Effector memory CD8-positive, alpha-beta T cell (primary cell): ENCODE data around the gene APLNR.

Experiments used
- ATAC-seq: fragments of 150-1000 bp; cut with Tn5 transposase; replicated peaks from 2 replicates; pipeline ENCODE4 v1.10.0; 2021; ENCODE audit warnings: mild to moderate bottlenecking, moderate library complexity
- DNase-seq, 3 experiments: peaks; one replicate each; pipeline ENCODE4 v3.0.0; 2021
- H3K27ac Mint-ChIP-seq, 2 donors: one replicate each; pipeline ENCODE4 v1.8.0; 2022; ENCODE audit warnings: mild to moderate bottlenecking in 2 of 2, mixed read lengths in 2 of 2, moderate library complexity in 2 of 2
- H3K27me3 Mint-ChIP-seq, 2 donors: one replicate each; pipeline ENCODE4 v1.8.0; 2022; ENCODE audit warnings: mixed read lengths in 2 of 2
- H3K36me3 Mint-ChIP-seq: one replicate; pipeline ENCODE4 v1.8.0; 2022; ENCODE audit warnings: mild to moderate bottlenecking, moderate library complexity, mixed read lengths; ENCODE audit not compliant: insufficient read depth
- H3K4me1 Mint-ChIP-seq, 2 donors: one replicate each; pipeline ENCODE4 v1.8.0; 2022; ENCODE audit warnings: low read depth in 2 of 2, mixed read lengths in 2 of 2
- H3K4me3 Mint-ChIP-seq, 2 donors: one replicate each; pipeline ENCODE4 v1.8.0; 2022; ENCODE audit warnings: mild to moderate bottlenecking in 2 of 2, mixed read lengths in 2 of 2, moderate library complexity in 2 of 2
- H3K9me3 Mint-ChIP-seq, 2 donors: one replicate each; pipeline ENCODE4 v1.8.0; 2022; ENCODE audit warnings: mixed read lengths in 2 of 2

The APLNR gene

GRCh38 chr11:57266157-57266556 lies 29.1 kb upstream of the APLNR start:
- ATAC-seq: no peak
- Mint-ChIP-seq H3K27me3 (peaks cover 22 to 59% of the 10 kb centered on the region in 2 donors), H3K27ac (no peak overlapping the region), H3K36me3 (no peaks in the 10 kb centered on the region), H3K4me3 (no peak overlapping the region), H3K4me1 (peaks cover 0 to 2% of the 10 kb centered on the region in 2 donors), H3K9me3 (no peaks in the 10 kb centered on the region)
- DNase-seq: no peak

DNA sequence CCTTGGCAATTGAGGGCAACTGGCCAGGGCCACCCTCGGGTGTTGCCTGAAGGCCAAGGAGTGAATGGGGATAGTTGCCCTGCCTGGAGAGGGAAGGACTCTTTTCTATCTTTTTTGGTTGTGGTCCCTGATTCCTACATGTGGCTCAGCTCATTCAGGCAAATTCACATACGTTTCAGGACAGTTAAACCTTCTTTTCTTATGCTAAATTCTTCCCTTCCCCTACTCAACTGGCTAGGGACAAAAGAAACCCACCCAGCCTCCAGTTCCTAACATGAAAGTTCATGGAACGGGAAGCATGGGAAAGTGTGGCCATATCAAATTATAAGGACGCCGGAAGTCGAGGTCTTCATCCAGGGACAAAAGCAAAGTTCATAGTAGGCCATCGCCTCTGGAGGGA lies 26.3 kb upstream of the APLNR start:
- H3K4me1 Mint-ChIP-seq: peaks cover 0 to 2% of the 10 kb centered on the region in 2 donors
- no peak for DNase-seq
- no peaks in the 10 kb centered on the region for H3K36me3 Mint-ChIP-seq
- no peak overlapping the region for H3K27ac Mint-ChIP-seq
- H3K27me3 Mint-ChIP-seq: peaks cover 22 to 51% of the 10 kb centered on the region in 2 donors
- no peak overlapping the region for H3K4me3 Mint-ChIP-seq
- ATAC-seq: no peak
- no peaks in the 10 kb centered on the region for H3K9me3 Mint-ChIP-seq

GRCh38 chr11:57262157-57262556 lies 25.1 kb upstream of the APLNR start:
- no peaks in the 10 kb centered on the region for H3K36me3 Mint-ChIP-seq
- ATAC-seq (no peak), DNase-seq (no peak)
- no peak overlapping the region for H3K4me3 Mint-ChIP-seq
- H3K9me3 Mint-ChIP-seq: no peaks in the 10 kb centered on the region
- H3K27ac Mint-ChIP-seq: no peak overlapping the region
- H3K4me1 Mint-ChIP-seq: peaks cover 0 to 2% of the 10 kb centered on the region in 2 donors
- H3K27me3 Mint-ChIP-seq: peaks cover 22 to 42% of the 10 kb centered on the region in 2 donors

- Mint-ChIP-seq H3K27ac (no peak overlapping the region), H3K27me3 (peaks cover 22 to 46% of the 10 kb centered on the region in 2 donors), H3K36me3 (no peaks in the 10 kb centered on the region), H3K9me3 (no peaks in the 10 kb centered on the region), H3K4me1 (peaks cover 0 to 2% of the 10 kb centered on the region in 2 donors), H3K4me3 (no peak overlapping the region)
- DNase-seq (no peak), ATAC-seq (no peak)
Observed at GRCh38 chr11:57260937-57261783, 24.1 kb upstream of the APLNR start.

- H3K27ac Mint-ChIP-seq: no peak overlapping the region
- ATAC-seq: no peak
- H3K4me3 Mint-ChIP-seq: no peak overlapping the region
- no peak for DNase-seq
- H3K4me1 Mint-ChIP-seq: no peaks in the 10 kb centered on the region
- H3K27me3 Mint-ChIP-seq: peaks cover 47 to 75% of the 10 kb centered on the region in 2 donors
- no peaks in the 10 kb centered on the region for H3K9me3 Mint-ChIP-seq
- peaks cover 2% of the 10 kb centered on the region for H3K36me3 Mint-ChIP-seq
Observed at GRCh38 chr11:57256119-57256518, 19.1 kb upstream of the APLNR start.

- ATAC-seq: no peak
- Mint-ChIP-seq H3K4me3 (no peak overlapping the region), H3K36me3 (peaks cover 2% of the 10 kb centered on the region), H3K9me3 (no peaks in the 10 kb centered on the region), H3K4me1 (no peaks in the 10 kb centered on the region), H3K27me3 (peaks cover 52 to 76% of the 10 kb centered on the region in 2 donors), H3K27ac (no peak overlapping the region)
- no peak for DNase-seq
Observed at GRCh38 chr11:57255618-57256017, 18.6 kb upstream of the APLNR start.

- peaks cover 2% of the 10 kb centered on the region for H3K36me3 Mint-ChIP-seq
- H3K27me3 Mint-ChIP-seq: peaks cover 55 to 78% of the 10 kb centered on the region in 2 donors
- ATAC-seq (no peak), DNase-seq (no peak)
- no peaks in the 10 kb centered on the region for H3K9me3 Mint-ChIP-seq
- H3K27ac Mint-ChIP-seq: no peak overlapping the region
- H3K4me3 Mint-ChIP-seq: no peak overlapping the region
- H3K4me1 Mint-ChIP-seq: no peaks in the 10 kb centered on the region
Observed at GRCh38 chr11:57254631-57255030, 17.6 kb upstream of the APLNR start.

DNA sequence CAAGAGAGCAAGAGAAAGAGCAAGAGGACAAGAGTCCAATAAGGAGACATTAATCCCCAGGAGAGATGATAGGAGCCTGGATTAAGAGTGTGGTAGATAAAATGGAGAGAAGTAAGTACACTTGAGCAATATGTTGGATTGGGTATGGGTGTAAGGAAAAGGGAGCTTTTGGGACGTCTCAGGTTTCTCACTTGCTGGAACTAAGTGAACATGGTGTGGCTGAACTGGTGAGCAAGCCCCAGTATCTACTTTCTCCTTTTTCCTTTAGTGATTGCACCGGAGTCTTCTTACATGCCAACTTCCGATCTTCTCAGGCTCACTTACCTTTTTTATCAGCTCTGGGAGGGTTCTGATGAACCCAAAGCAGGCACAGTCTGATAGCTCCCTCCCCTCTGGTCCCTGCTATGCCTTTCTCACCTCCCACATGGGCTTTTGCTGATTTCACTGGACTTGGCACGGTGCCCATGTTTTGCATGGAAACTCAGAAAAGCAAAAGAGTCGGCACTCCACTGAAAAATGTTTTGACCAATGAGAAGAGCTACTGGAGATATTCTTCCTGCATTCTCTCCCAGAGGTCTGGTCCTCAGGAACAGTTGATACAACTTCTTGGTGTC lies 14.5 kb upstream of the APLNR start:
- Mint-ChIP-seq H3K27me3 (peaks cover 55 to 64% of the 10 kb centered on the region in 2 donors), H3K4me3 (no peak overlapping the region), H3K9me3 (no peaks in the 10 kb centered on the region), H3K27ac (no peak overlapping the region), H3K36me3 (peaks cover 2% of the 10 kb centered on the region), H3K4me1 (no peaks in the 10 kb centered on the region)
- no peak for ATAC-seq
- no peak for DNase-seq

GRCh38 chr11:57251037-57251436 lies 14.0 kb upstream of the APLNR start:
- Mint-ChIP-seq H3K27me3 (peaks cover 54 to 58% of the 10 kb centered on the region in 2 donors), H3K27ac (no peak overlapping the region)
- no peak for DNase-seq

DNA sequence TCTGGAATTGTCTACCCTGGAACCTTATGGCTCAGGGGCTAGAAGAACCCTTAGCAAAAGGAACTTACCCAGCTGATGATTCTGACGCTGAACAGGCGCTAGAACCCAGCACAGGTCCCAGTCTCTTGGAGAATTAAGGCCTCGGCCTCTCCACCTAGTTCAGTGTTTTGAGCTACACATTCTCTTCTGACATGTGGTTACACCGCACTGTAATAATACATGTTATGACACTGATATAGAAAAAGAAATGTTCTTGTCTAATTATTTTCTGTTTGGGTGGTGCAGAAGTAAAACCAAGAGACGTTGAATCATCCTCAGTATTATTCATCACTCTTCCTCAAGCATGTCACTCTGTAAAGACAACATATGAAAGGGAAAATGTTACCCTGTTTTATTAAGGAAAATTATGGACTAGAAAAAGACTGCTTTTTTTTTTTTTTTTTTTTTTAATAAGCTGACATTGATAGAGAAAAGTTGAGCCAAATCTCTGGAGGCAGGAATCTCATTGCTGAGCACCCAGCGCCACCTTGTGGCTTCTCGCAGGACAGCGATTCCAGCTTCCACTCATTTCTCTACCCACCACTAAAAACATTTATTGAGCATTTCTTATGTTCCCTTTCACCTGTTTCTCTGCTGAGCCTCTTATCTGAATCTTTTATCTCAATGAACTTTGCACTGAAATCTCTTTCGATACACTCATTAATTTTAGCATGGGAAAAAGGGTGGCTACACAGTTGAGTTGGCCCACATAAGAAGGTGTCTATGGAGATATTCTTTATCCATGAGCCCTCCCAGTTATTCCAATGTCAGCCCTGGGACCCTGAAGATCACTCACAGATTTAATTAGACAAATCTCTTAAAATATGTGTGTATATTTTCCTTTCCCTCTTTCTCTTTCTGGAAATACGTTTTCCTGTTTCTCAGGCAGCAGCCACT lies 12.6 kb upstream of the APLNR start:
- Mint-ChIP-seq H3K27ac (no peak overlapping the region), H3K4me1 (peaks cover 1 to 2% of the 10 kb centered on the region in 2 donors), H3K27me3 (peaks cover 40 to 44% of the 10 kb centered on the region in 2 donors), H3K36me3 (peaks cover 2% of the 10 kb centered on the region), H3K9me3 (no peaks in the 10 kb centered on the region), H3K4me3 (no peak overlapping the region)
- ATAC-seq (peak; percentile 35), DNase-seq (peak in 2 of 3 experiments; percentile 4 to 20)

More at GRCh38 chr11:57251037-57251436, 14.0 kb upstream of the APLNR start:
- Mint-ChIP-seq H3K36me3 (peaks cover 2% of the 10 kb centered on the region), H3K4me1 (no peaks in the 10 kb centered on the region), H3K9me3 (no peaks in the 10 kb centered on the region), H3K4me3 (no peak overlapping the region)
- no peak for ATAC-seq

- DNase-seq (no peak), ATAC-seq (peak; percentile 27)
- Mint-ChIP-seq H3K27me3 (peaks cover 32 to 36% of the 10 kb centered on the region in 2 donors), H3K4me1 (peaks cover 1 to 5% of the 10 kb centered on the region in 2 donors), H3K27ac (no peak overlapping the region), H3K4me3 (no peak overlapping the region), H3K9me3 (no peaks in the 10 kb centered on the region), H3K36me3 (peaks cover 2% of the 10 kb centered on the region)
Observed at GRCh38 chr11:57248780-57249383, 11.8 kb upstream of the APLNR start.

DNA sequence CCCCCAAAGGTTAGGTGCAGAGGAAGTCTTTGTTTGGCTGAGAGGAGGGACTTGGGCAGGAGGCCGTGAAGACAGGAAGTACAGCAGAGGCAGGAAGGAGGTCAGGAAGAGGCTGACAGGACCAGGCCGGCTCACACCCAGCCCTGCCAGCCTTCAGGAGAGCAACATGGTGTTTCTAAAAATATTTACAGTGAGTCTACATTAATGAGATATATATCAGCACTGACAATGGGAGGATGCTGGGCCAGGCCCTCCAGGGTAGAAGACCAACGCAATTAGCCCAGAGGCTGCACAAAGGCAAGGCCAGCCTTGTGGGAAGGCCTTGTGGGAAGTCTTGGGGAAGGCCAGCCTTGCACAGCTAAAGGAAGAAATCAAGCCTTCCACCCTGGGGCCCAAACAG lies 7.9 kb upstream of the APLNR start:
- DNase-seq (no peak), ATAC-seq (no peak)
- no peaks in the 10 kb centered on the region for H3K36me3 Mint-ChIP-seq
- H3K27ac Mint-ChIP-seq: no peak overlapping the region
- H3K4me3 Mint-ChIP-seq: no peak overlapping the region
- H3K4me1 Mint-ChIP-seq: peaks cover 1 to 5% of the 10 kb centered on the region in 2 donors
- no peaks in the 10 kb centered on the region for H3K9me3 Mint-ChIP-seq
- peaks cover 0 to 38% of the 10 kb centered on the region in 2 donors for H3K27me3 Mint-ChIP-seq
